Hepatocyte (in vitro differentiated cells): Measurements from ENCODE around the gene RARB.

ENCODE experiments used
- EZH2phosphoT487 ChIP-seq: fragments of 200-600 bp; sonication (generic); IDR thresholded peaks from one replicate; pipeline ENCODE4 v1.6.1; 2018; ENCODE audit warnings: antibody characterized with exemption, mild to moderate bottlenecking, low read depth, moderate library complexity; ENCODE audit not compliant: unreplicated experiment, severe bottlenecking
- TF ChIP-seq, protein P1 (sequence below): fragments of 200-600 bp; sonication (generic); IDR thresholded peaks from 2 replicates; pipeline ENCODE4 v1.5.1; 2016; ENCODE audit warnings: antibody characterized with exemption, mild to moderate bottlenecking; ENCODE audit not compliant: poor library complexity

DNA sequence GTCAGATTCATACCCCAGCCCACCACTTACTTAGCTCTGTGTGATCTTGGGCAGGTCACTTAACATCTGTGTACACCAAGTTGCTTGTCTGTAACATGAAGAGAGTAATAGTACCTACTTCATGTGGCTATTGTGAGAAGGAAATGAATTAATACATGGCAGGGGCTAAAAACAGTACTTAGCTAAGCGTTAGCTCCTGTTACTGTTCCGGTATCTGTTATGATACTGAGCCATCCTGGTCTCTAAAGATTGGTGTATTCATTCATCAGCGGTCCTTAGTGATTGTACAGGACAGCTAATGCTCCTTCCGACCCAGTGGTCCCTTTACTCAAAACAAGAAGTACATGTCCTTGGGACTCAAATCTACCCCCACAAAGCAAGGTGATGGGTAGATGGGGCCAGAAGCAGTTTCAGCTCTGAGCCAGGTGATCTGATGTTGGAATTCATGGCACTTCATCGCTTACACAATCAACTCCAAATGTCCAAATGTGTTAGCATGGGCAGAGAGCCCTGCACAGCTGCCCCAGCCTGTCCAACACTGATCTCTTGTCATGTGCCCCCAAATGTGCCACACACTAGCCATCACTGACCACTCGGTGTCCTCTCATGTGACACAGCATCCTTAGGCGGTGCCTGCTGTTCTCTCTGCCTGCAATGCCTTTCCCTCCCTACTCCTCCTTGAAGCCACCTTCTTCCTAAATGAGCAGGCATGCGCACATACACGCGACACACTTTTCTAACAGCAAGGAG lies 84.1 kb downstream of the RARB start:
- TF ChIP-seq, protein P1, sequence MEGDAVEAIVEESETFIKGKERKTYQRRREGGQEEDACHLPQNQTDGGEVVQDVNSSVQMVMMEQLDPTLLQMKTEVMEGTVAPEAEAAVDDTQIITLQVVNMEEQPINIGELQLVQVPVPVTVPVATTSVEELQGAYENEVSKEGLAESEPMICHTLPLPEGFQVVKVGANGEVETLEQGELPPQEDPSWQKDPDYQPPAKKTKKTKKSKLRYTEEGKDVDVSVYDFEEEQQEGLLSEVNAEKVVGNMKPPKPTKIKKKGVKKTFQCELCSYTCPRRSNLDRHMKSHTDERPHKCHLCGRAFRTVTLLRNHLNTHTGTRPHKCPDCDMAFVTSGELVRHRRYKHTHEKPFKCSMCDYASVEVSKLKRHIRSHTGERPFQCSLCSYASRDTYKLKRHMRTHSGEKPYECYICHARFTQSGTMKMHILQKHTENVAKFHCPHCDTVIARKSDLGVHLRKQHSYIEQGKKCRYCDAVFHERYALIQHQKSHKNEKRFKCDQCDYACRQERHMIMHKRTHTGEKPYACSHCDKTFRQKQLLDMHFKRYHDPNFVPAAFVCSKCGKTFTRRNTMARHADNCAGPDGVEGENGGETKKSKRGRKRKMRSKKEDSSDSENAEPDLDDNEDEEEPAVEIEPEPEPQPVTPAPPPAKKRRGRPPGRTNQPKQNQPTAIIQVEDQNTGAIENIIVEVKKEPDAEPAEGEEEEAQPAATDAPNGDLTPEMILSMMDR: no peak
- TF ChIP-seq EZH2phosphoT487: no peak
